H1 (cell line): ENCODE data around the gene TRIM7. TPM values are rescaled to one million over a fixed set of nuclear protein-coding genes. Genes with fewer than 3 reads are reported as not detected.

Experiments used
- POU5F1 ChIP-seq: IDR thresholded peaks from 2 replicates; pipeline ENCODE4 v1.6.1; 2011; ENCODE audit warnings: low read depth, mild to moderate bottlenecking, low read length, moderate library complexity
- polyA plus RNA-seq, 7 experiments: library from polyadenylated mRNA; depleted of rRNA in 3 of 7; stranded (reverse) in 5 of 7; unstranded in 2 of 7; fragments of >200 nt in 5 of 7; fragments of 200-250 nt in 2 of 7; gene quantifications; 1 replicate in 5 of 7; 2 replicates in 1 of 7; 4 replicates in 1 of 7; pipeline versions ENCODE4 v1.2.1 to v1.2.3, GENCODE V29; 2011 to 2013; ENCODE audit warnings: missing spikeins in 2 of 7, mixed read lengths in 2 of 7
- total RNA-seq: library from RNA; stranded (reverse); fragmentation: NEBNext Ultra II Directional; extraction: Animal tissue kit (Norgen Biotek cat#: 25700); gene quantifications from 2 replicates; pipeline ENCODE4 v1.2.1, GENCODE V29; 2021

The TRIM7 gene
- total and polyA plus RNA-seq, 2 of the 8 experiments (the other 6 are each of a cell fraction or from before 2014, with no cell fraction given): 0.36 to 0.47 TPM

- TF ChIP-seq POU5F1: no peak
Measured at GRCh38 chr5:181158869-181159268, 46.1 kb downstream of the TRIM7 start (continued).
